ENCODE measurements around the gene HK1.

- TF ChIP-seq CTCF (IDR thresholded peaks at IDR 0.05; ENCODE audit: poor library complexity), result no peak
- no peak for TF ChIP-seq EZH2 (IDR thresholded peaks at IDR 0.05; ENCODE audit: borderline replicate concordance)
Observed at GRCh38 chr10:69253171-69253570, 25.1 kb upstream of the HK1 start.

Measured in hepatocyte (in vitro differentiated cells).